ENCODE results near the gene DYNLRB1. TPM values are rescaled to one million over a fixed set of nuclear protein-coding genes. Genes with fewer than 3 reads are reported as not detected.

DYNLRB1 gene
- total and polyA plus RNA-seq, 9 of the 15 experiments (the other 6 are each of a cell fraction or from before 2014, with no cell fraction given), result 48.7 to 358 (median 121) TPM

DNA sequence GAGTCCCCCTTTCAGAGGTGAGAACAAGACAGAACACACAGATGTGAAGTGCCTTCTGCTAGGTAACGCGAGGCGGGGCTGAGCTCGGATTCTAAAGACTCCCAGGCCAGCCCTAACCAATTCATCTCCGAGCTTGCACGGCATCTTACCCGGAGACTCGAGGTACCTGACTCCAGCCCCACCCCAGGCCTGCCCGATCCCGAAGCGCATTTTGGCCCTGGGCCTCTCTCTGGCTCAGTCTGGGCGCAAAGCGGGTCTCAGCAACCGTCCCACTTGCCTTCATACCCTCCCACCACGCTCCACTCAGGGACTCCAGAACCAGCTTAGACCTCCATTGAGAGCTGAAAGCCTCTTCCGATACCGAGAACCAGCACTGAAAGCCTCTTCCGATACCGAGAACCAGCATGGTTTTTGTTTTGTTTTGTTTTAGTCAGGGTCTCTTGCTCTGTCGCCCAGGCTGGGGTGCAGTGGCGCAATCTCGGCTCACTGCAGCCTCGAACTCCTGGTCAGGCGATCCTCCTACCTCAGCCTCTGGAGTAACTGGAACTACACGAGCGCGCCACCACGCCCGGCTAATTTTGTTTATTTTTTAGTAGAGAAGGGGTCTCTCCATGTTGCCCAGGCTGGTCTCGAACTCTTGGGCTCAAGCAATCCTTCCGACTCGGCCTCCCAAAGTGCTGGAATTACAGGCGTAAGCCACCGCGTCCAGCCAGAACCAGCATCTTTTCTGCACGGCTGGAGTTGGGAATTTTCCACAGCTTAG, 557 bp upstream of the DYNLRB1 start (continued):
- TF ChIP-seq, protein P1, sequence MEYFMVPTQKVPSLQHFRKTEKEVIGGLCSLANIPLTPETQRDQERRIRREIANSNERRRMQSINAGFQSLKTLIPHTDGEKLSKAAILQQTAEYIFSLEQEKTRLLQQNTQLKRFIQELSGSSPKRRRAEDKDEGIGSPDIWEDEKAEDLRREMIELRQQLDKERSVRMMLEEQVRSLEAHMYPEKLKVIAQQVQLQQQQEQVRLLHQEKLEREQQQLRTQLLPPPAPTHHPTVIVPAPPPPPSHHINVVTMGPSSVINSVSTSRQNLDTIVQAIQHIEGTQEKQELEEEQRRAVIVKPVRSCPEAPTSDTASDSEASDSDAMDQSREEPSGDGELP (CRISPR knock-in tag; IDR thresholded peaks at IDR 0.05; ENCODE audit: borderline replicate concordance), result peak; percentile 47; the same call in 1 of the 2 replicates
- TF ChIP-seq RAD51 (IDR thresholded peaks at IDR 0.05; ENCODE audit: borderline replicate concordance, low read depth) (no peak), FUS (optimal IDR thresholded peaks at IDR 0.05; ENCODE audit: low read depth, low read length) (no peak), RAD21 (CRISPR knock-in tag; conservative IDR thresholded peaks at IDR 0.05 in 1 of 2, IDR thresholded peaks at IDR 0.05 in 1 of 2) (no peak), HOXB6 (CRISPR knock-in tag; IDR thresholded peaks at IDR 0.05; ENCODE audit: borderline replicate concordance) (no peak), NR2C2 (CRISPR knock-in tag; IDR thresholded peaks at IDR 0.05) (no peak), NR2C2 (tag; IDR thresholded peaks at IDR 0.05) (no peak), MAZ (CRISPR knock-in tag; conservative IDR thresholded peaks at IDR 0.05 in 1 of 2, IDR thresholded peaks at IDR 0.05 in 1 of 2) (peak in 1 of 2 experiments; percentile 22; a peak in 1 of 4 replicates)
- TF ChIP-seq, protein P2, sequence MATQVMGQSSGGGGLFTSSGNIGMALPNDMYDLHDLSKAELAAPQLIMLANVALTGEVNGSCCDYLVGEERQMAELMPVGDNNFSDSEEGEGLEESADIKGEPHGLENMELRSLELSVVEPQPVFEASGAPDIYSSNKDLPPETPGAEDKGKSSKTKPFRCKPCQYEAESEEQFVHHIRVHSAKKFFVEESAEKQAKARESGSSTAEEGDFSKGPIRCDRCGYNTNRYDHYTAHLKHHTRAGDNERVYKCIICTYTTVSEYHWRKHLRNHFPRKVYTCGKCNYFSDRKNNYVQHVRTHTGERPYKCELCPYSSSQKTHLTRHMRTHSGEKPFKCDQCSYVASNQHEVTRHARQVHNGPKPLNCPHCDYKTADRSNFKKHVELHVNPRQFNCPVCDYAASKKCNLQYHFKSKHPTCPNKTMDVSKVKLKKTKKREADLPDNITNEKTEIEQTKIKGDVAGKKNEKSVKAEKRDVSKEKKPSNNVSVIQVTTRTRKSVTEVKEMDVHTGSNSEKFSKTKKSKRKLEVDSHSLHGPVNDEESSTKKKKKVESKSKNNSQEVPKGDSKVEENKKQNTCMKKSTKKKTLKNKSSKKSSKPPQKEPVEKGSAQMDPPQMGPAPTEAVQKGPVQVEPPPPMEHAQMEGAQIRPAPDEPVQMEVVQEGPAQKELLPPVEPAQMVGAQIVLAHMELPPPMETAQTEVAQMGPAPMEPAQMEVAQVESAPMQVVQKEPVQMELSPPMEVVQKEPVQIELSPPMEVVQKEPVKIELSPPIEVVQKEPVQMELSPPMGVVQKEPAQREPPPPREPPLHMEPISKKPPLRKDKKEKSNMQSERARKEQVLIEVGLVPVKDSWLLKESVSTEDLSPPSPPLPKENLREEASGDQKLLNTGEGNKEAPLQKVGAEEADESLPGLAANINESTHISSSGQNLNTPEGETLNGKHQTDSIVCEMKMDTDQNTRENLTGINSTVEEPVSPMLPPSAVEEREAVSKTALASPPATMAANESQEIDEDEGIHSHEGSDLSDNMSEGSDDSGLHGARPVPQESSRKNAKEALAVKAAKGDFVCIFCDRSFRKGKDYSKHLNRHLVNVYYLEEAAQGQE (IDR thresholded peaks at IDR 0.05; ENCODE audit: borderline replicate concordance), result peak; percentile 87
- TF ChIP-seq, protein P2 (CRISPR knock-in tag; IDR thresholded peaks at IDR 0.05; ENCODE audit: low read depth), result no peak
- TF ChIP-seq, protein P3, sequence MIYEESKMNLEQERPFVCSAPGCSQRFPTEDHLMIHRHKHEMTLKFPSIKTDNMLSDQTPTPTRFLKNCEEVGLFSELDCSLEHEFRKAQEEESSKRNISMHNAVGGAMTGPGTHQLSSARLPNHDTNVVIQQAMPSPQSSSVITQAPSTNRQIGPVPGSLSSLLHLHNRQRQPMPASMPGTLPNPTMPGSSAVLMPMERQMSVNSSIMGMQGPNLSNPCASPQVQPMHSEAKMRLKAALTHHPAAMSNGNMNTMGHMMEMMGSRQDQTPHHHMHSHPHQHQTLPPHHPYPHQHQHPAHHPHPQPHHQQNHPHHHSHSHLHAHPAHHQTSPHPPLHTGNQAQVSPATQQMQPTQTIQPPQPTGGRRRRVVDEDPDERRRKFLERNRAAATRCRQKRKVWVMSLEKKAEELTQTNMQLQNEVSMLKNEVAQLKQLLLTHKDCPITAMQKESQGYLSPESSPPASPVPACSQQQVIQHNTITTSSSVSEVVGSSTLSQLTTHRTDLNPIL (CRISPR knock-in tag; IDR thresholded peaks at IDR 0.05), result no peak

Measured in K562 (cell line).